Globus pallidus (tissue), 1 donor: Measurements from ENCODE around the gene AKAP13.

Experiments used
- DNase-seq: peaks from one replicate; pipeline ENCODE4 v3.0.0-alpha.2; 2015; ENCODE audit warnings: low spot score

The AKAP13 gene

GRCh38 chr15:85598718-85599398 lies 218.5 kb downstream of the AKAP13 start:
- DNase-seq = no peak

GRCh38 chr15:85600001-85600400 lies 219.6 kb downstream of the AKAP13 start:
- no peak for DNase-seq

GRCh38 chr15:85603160-85603559 lies 222.8 kb downstream of the AKAP13 start:
- no peak for DNase-seq

DNA sequence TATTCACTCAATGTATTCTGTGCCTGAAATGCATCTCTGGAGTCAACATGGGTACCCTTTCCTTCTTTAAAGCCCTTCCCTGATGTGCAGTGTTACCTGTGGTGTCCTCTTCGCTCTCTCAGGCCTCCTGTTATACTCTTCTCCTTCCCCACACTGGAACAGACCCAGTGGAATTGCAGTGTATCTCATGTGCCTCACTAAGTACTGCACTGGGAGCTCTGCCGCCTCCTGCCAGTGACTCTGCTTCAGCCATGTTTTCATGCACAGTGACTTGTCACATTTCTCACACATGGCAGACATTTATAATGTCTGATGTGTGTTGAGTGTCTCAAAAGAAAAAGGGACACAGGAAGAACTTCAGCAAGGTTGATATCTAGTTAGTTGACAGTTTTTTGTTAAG lies 223.3 kb downstream of the AKAP13 start:
- no peak for DNase-seq

- no peak for DNase-seq
These were observed 223.8 kb downstream of the AKAP13 start for GRCh38 chr15:85604194-85604593.

DNA sequence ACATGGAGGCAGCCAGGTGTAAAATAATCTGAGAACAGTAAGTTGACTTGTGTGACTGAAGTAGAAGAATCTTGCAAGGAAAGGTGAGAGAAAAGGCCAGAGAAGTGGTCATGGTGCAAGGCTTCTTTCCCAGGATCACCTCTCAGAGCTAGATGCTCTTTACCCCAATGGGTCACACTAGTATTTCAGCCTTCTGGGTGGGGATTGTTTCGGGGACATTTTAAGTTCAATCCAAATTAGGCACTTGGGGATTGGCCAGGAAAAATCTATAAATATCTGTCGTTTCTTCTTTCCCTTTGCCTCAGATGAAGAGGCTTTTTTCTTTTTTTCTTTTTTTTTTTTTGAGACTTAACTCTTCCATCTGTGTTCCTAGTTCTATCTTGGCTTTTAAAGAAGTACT lies 226.3 kb downstream of the AKAP13 start:
- no peak for DNase-seq

- no peak for DNase-seq
These were observed 226.9 kb downstream of the AKAP13 start for GRCh38 chr15:85607141-85607806.

GRCh38 chr15:85607842-85608241 lies 227.4 kb downstream of the AKAP13 start:
- no peak for DNase-seq

DNA sequence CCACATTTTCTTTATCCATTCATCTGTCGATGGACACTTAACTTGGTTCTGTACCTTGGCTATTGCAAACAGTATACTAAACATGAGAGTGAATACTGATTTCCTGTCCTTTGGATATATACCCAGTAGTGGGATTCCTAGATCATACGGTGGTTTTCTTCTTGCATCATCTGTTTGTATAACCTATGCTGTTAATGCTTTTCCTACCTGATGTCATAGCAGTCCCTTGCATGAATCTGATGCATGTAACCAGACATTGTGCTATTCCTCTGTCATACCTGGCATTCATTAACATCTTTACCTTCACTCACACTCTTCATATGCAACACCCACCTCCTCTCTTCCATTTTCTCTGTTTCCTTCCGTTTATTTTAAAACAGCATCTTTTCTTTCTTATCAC lies 229.1 kb downstream of the AKAP13 start:
- DNase-seq = no peak

DNA sequence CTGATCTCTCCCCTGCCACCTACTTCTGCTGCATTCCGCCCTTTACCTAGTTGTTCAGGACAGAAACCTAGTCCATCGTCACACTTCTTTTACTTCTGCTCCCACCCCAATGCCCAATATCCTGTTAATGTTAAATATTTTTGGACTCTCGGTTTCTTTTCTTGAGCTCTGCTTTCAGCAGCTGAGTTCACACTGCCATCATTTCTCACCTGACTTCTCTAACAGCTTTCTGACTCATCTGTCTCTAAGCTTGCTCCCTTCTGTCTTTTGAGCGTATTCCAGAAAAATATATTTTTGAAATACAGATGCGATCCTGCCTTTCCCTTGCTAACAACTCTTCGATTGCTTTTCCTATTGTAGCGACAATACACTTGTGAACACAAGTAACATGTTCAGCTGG lies 231.0 kb downstream of the AKAP13 start:
- no peak for DNase-seq

DNA sequence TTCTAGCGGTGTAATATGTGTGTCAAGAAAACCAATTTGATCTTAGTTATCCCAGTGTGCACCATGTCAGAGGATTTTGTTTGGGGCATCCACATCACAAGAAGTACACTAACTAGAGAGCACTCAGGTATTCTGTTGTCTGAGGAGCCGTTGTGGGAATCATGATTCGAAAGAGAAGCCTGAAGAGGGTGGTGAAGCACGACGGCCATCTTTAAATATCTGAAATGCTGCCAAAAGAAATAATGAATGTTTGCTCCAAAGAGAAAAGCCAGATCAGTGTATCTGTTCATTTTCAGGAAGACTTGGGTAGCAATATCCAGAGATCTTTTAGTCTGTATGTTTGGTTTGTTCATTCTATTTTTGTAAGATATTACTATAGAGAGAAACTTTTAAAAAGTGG lies 233.7 kb downstream of the AKAP13 start:
- DNase-seq = no peak

- DNase-seq = no peak
These were observed 235.5 kb downstream of the AKAP13 start for GRCh38 chr15:85615930-85616329.

DNA sequence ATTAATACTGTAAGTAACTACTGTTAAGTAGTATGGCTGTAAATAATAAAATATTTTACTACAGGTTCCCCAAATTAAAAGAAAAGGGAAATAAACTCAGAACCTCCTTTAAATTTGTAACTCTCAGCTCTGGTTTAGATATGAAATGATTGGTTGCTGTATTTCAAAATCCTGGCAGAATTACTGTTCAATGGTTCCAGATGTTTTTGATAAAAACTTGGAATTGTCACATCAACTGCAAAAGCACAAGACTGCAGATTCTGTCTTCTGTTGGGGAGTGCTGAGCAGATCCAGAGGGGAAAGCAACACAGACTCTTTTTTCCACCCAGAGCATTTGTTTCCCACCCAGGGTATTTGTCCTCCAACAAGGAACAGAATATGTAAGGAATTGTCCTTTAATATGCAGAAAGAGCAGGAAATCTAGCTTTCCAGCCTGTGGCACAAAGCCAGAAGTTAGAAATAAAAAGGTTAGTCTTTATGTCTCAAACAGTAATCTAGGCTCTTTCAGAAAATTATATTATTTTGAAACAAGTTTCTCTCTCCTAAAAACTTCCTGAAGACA lies 236.2 kb downstream of the AKAP13 start:
- no peak for DNase-seq

GRCh38 chr15:85618228-85618505 lies 237.8 kb downstream of the AKAP13 start:
- DNase-seq = no peak

DNA sequence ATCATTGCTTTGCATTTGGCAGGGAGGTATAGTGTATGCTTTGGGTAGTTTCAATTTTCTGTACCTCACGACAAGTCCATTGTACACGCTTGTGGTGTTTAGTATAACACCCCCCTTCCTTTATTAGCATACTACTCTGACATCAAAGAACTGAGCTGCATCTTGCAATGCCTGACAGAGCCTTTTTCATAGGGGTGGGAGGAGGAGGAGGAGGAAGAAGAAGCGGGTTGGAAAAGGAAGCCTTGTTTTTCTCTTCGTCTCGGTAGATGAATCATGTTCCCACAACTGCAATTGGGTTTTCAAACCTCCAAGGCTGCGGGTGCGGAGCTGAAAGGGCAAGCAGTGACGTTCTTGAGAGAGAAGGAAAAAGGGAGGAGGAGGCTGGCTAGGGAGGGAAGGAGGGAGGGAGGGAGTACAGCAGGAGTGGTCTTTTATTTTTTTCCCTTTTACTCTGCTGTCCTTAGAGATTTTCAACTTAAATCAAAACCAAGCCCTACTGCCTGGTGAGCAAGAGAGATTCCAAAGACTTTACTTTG lies 238.6 kb downstream of the AKAP13 start:
- peak; percentile 38 for DNase-seq

DNA sequence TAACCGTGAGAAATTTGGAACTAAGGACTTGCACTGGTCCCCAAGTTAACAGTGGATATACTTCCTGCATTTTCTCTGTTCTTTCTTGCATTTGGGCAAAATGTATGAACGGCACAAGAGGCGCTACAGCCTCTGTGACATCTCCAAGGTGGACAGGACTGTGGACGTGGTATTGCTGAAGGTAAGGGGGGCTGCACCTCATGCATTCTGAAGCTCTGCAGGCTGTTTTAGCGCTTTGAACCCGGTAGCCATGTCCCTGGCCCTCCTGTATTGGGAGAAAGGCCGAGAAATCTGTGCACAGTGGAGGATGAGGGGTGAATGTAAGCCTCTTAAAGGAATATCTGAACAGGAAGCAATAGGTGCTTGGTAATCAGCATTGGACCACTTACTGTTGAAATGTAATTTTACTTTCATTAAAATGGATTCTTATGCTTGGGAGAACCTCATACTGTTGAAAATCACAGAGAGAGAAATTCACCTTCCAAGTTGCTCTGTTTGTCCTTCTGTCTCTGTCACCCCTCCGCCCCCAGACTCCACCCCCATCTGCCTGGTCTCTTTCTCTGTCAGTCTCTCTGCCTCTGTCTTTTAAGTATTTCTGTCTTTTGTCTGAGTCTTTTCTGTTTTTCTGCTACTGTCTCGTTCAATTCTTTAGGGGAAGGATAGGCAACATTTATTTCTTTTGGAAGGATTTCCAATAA lies 239.7 kb downstream of the AKAP13 start:
- DNase-seq = no peak

- DNase-seq = no peak
These were observed 240.3 kb downstream of the AKAP13 start for GRCh38 chr15:85620690-85621049.

GRCh38 chr15:85621094-85621493 lies 240.7 kb downstream of the AKAP13 start:
- no peak for DNase-seq

GRCh38 chr15:85622221-85622831 lies 241.9 kb downstream of the AKAP13 start:
- no peak for DNase-seq

DNA sequence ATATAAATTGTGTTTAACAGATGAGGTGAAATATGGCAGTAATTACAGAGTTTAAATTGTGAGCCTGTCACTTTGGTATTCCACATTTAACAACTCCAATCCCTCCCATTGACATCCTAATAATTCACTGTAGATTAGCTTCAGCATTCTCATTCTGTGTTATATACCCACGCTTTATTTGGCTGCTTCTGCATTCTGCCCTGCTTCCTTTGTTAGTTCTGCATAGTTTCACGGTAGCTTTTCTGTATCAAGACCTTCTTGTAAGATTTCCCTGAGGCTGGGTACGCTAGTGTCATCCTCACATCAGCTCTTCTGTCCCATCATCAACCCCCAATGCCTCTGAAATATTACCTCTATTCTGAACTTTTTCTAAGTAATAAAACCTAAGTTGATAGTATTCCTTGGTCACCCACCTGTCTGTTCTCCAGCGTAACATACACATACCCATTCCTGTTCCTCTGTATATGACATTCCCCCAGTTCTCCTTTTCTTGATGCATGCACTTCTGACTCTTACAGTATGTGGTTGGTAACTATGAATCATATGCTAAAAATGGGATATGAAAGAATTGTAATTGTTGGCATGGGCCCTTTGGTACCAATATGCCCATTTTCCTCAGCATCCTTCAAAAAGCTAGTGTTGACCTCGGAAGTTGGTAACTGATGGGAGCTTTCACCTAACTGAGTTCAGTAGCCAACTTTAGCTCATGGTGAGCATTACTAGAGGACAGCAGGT lies 243.1 kb downstream of the AKAP13 start:
- DNase-seq = no peak

GRCh38 chr15:85624291-85624801 lies 243.9 kb downstream of the AKAP13 start:
- DNase-seq = no peak
